BJ (cell line): ENCODE results near the gene POU4F3. TPM values are rescaled to one million over a fixed set of nuclear protein-coding genes. Genes with fewer than 3 reads are reported as not detected.

ENCODE experiments used
- CTCF ChIA-PET: fragments of 350-600 bp; formaldehyde crosslinking; extraction: SDS; loops from one replicate; lab custom pipeline; 2021; ENCODE audit warnings: antibody characterized with exemption, inconsistent platforms; lab: Yijun Ruan, JAX
- POLR2A ChIA-PET: fragments of 300-600 bp; sonication (Branson Sonifier 250); formaldehyde crosslinking; extraction: SDS; loops from one replicate; lab custom pipeline; 2021; ENCODE audit warnings: antibody characterized with exemption; lab: Charles Lee
- DNase-seq: peaks from one replicate; pipeline ENCODE4 v3.0.0-alpha.2; 2011; ENCODE audit warnings: low read depth
- H3K27me3 ChIP-seq: 2 replicates; pipeline ENCODE4 v1.6.0; 2011; ENCODE audit warnings: low read length; ENCODE audit not compliant: control insufficient read depth, insufficient read depth
- H3K36me3 ChIP-seq: 2 replicates; pipeline ENCODE4 v1.5.1; 2011; ENCODE audit warnings: low read length; ENCODE audit not compliant: control insufficient read depth, insufficient read depth
- H3K4me3 ChIP-seq: 2 replicates; pipeline ENCODE4 v1.5.1; 2011; ENCODE audit warnings: low read depth, mild to moderate bottlenecking, control low read depth, low read length
- polyA plus RNA-seq: library from polyadenylated mRNA; depleted of rRNA; stranded (reverse); fragments of >200 nt; gene quantifications from 2 replicates; pipeline ENCODE4 v1.2.3, GENCODE V29; 2011
- TF ChIP-seq, protein P1 (sequence below): IDR thresholded peaks from 2 replicates; pipeline ENCODE4 v1.5.1; 2011; ENCODE audit warnings: low read depth, mild to moderate bottlenecking, control low read depth, inconsistent platforms, low read length, moderate library complexity; ENCODE audit not compliant: insufficient read depth

Gene POU4F3
- polyA plus RNA-seq, 1 experiment, result 0.04 TPM

DNA sequence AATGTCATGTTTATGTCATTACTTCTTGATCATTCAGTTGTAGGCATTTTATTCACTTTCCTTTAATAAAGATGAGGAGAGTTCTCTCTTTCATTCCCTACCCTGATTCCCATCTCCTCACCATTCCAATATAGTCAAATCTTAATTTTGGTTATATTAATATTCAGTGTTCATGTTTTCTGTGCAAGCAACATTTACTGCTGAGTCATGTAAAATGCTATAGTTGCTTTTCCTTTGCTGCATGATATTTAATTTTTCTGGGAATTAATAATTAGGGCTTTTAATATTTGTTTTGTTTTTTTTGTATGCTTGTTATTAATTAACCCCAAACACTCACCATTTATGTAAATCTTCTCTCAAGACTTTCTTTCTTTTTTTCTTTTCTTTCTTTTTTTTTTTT, 18.5 kb downstream of the POU4F3 start:
- CTCF ChIA-PET, result interaction anchor here (0.6 kb wide), 1 partner anchor 354 kb away, joined by 3 read pairs; no protein-coding TSS in a partner anchor

DNA sequence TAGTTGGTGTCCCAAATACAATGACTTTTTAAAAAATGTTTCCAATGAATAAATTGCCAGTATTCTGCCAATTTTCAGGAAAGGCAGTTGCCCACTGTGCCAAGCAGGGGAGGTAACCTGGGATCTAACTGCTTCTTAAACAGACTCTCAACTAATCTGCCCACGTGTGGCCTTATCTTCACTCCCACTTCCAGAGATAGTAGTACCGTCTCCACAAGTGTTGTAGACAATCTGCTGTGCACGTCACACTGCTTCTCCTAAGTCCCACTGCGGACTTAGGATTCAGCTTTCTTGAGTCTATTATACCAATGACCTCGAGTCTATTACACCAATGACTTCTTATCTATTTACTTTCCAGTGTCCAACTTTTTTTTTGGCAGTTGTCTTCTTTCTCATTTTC, 21.2 kb downstream of the POU4F3 start:
- CTCF ChIA-PET, result no interaction called here
- DNase-seq, result no peak
- no peaks in the 10 kb centered on the region for H3K27me3 ChIP-seq
- POLR2A ChIA-PET, result no interaction called here
- H3K36me3 ChIP-seq, result no peaks in the 10 kb centered on the region
- no peak overlapping the region for H3K4me3 ChIP-seq
- TF ChIP-seq, protein P1, sequence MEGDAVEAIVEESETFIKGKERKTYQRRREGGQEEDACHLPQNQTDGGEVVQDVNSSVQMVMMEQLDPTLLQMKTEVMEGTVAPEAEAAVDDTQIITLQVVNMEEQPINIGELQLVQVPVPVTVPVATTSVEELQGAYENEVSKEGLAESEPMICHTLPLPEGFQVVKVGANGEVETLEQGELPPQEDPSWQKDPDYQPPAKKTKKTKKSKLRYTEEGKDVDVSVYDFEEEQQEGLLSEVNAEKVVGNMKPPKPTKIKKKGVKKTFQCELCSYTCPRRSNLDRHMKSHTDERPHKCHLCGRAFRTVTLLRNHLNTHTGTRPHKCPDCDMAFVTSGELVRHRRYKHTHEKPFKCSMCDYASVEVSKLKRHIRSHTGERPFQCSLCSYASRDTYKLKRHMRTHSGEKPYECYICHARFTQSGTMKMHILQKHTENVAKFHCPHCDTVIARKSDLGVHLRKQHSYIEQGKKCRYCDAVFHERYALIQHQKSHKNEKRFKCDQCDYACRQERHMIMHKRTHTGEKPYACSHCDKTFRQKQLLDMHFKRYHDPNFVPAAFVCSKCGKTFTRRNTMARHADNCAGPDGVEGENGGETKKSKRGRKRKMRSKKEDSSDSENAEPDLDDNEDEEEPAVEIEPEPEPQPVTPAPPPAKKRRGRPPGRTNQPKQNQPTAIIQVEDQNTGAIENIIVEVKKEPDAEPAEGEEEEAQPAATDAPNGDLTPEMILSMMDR, result no peak

More for the DNA sequence above, 18.5 kb downstream of the POU4F3 start:
- Histone ChIP-seq H3K4me3 (no peak overlapping the region), H3K36me3 (no peaks in the 10 kb centered on the region), H3K27me3 (0 out of 2 replicates have a peak, but pooled peaks cover 1% of the 10 kb centered on the region)
- no peak for DNase-seq
- TF ChIP-seq, protein P1, result no peak
- POLR2A ChIA-PET, result no interaction called here

DNA sequence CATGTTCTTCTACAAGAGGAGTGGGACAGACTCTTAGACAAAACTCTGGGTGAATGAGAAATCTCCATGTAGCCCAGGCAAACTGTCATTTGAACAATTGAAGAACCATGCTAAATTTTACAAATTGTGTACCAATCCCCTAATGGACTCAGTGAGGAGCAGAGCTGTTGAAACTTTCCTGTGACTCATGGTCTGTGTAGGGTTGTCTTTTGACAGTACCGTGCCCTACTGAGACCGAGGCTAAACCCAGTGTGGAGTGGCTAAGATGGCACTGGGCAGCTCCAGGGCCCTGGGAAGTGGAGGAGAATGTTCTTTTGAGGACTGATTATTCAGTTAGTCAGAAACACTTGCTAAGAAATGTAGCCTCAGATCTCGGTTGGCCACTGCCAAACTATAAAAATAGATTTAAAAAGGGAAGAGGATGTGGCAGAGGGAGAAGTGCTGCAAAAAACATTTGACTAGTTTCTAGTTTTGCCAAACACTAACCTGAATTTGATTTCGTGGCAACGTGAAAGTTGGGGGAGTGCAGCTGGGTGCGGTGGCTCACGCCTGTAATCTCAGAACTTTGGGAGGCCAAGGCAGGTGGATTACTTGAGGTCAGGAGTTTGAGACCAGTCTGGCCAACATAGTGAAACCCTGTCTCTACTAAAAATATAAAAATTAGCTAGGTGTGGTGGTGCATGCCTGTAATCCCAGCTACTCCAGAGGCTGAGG, 24.7 kb downstream of the POU4F3 start:
- POLR2A ChIA-PET, result no interaction called here
- TF ChIP-seq, protein P1, result no peak
- CTCF ChIA-PET, result interaction anchor here (0.6 kb wide), 1 partner anchor 1665 kb away, joined by 3 read pairs; no protein-coding TSS in a partner anchor
- Histone ChIP-seq H3K4me3 (no peak overlapping the region), H3K36me3 (no peaks in the 10 kb centered on the region), H3K27me3 (no peaks in the 10 kb centered on the region)
- DNase-seq, result no peak

DNA sequence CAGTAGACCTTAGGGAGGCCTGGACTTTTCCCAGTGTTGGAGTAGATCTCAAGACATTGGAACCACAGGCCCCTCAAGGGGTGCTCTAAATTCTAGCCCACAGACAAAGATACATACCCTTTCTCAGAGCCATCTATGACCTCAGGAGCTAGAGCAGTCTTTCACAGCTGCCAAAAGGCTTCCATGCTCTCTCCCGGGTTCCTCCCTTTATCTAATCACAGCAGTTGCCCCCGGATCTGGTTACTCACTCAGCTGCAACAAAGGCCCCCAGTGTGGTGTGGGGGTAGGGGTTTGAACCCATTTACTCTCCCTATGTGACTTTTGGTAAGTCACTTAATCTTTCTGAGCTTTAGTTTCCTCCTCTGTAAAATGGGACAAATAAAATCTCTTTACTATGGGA, 27.0 kb downstream of the POU4F3 start:
- CTCF ChIA-PET, result no interaction called here
- Histone ChIP-seq H3K4me3 (no peak overlapping the region), H3K36me3 (no peaks in the 10 kb centered on the region), H3K27me3 (no peaks in the 10 kb centered on the region)
- no peak for DNase-seq
- POLR2A ChIA-PET, result no interaction called here
- TF ChIP-seq, protein P1, result no peak

DNA sequence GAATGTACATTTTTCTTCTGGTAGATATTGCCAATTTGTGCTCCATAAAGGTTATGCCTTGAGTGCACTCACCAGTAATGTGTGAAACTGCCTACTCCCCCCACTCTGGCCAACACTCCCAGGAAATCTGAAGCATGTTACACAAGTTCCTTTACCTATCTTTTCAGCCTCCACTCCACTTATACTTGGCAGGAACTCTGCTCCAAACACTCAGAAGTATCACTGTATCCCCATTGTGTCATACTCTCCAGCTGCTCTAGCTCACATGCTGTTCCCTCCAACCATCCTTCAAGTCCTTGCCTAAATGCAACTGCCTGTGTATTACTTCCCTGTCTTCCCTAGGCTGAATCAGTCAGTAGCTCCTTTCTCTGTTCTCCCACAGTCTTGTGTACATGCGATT, 28.3 kb downstream of the POU4F3 start:
- no peaks in the 10 kb centered on the region for H3K36me3 ChIP-seq
- no peak overlapping the region for H3K4me3 ChIP-seq
- POLR2A ChIA-PET, result no interaction called here
- DNase-seq, result no peak
- no peaks in the 10 kb centered on the region; the same call in 1 of the 2 replicates for H3K27me3 ChIP-seq
- CTCF ChIA-PET, result no interaction called here
- TF ChIP-seq, protein P1, result no peak
